Uterus (tissue), 2 donors: ENCODE results near the gene PTPRM.

Experiments used
- CTCF ChIP-seq, 4 experiments: fragments of 200-600 bp in 2 of 4; fragments of 450-650 bp in 2 of 4; sonication (generic) in 2 of 4; IDR thresholded peaks; one replicate each; pipeline ENCODE4 v1.5.1; 2016 to 2019; ENCODE audit warnings: antibody characterized with exemption in 4 of 4, mild to moderate bottlenecking in 2 of 4, moderate library complexity in 1 of 4
- POLR2A ChIP-seq, 2 donors: fragments of 450-650 bp; IDR thresholded peaks; one replicate each; pipeline ENCODE4 v1.6.1; 2016; ENCODE audit warnings: antibody characterized with exemption in 2 of 2, mild to moderate bottlenecking in 1 of 2, moderate library complexity in 1 of 2

DNA sequence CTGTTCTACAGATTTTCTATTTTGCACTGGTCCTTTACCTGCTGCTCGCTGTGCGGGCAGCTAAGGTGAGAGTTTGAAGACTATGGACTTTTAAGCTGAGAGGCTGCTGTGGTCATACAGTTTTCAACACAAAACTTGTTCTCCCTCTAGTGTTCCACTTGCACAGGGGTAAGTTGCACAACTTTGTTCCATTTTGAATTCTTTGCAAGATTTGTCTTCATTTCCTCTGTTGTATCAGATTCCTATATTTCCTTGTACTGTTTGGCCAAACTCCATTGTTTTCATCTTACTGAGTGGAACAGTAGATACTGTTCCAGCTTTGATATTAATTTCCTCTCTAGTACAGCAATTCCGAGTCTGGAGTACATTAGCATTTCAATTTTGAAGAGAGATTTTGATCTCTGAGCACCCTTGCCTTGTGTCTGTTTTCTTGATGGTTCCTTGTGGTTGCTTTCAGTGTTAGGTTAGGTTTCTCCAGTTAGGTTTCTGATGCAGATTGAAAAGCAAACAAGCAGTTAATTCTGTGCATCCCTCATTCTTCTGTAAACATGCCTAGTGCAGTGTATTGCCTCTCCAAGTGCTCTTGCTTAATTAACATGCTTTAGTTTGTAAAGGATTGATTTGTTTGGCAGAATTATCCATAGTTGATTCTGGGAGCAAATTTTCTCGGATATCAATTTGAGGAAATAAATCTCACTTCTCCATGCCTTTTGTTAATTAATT is 188.8 kb downstream of the PTPRM start:
- TF ChIP-seq CTCF (IDR thresholded peaks at IDR 0.05) (peak in 2 of 4 experiments; percentile 18 to 32), POLR2A (IDR thresholded peaks at IDR 0.05) (no peak)
